Measurements from ENCODE around the gene DIRAS2. TPM values are rescaled to one million over a fixed set of nuclear protein-coding genes. Genes with fewer than 3 reads are reported as not detected.
"Not testable (repeated sequence)": the region's sequence is repeated elsewhere in the genome, so short reads cannot be mapped to it uniquely, and the experiment has no call there.

Gene DIRAS2
- total and polyA plus RNA-seq, 9 donors: 0.07 to 0.25 (median 0.16) TPM; not detected in 3

DNA sequence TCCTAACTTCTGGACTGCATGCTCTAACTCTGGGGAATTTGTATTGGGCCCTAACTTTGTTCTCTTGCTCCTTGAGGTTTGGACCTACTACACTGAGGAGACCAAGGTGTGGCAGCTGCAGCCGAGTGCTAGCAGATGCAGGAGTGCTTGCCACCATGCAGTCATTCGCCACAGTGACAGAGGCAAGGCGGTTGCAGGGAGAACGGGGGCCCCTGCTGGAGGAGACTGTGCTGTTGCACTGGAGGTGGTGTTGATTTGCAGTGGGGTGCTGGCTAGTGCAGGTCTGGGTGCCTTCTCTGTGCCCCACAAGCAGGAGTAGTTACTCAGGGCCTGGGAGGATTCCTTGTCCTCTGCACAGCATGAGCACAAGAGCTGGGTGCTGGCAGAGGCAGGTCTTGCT, 22.4 kb upstream of the DIRAS2 start:
- no peaks in the 10 kb centered on the region for H3K4me1 ChIP-seq (ENCODE audit: insufficient read depth)
- TF ChIP-seq POLR2A (IDR thresholded peaks at IDR 0.05): no peak
- no peak for TF ChIP-seq CTCF (IDR thresholded peaks at IDR 0.05)
- TF ChIP-seq EP300 (IDR thresholded peaks at IDR 0.05): no peak
- WGBS, 3 donors: 51 to 57% (median 55%) methylated on average over 4 of the region's 4 CpGs
- no peaks in the 10 kb centered on the region for H3K36me3 ChIP-seq
- H3K27me3 ChIP-seq: no peaks in the 10 kb centered on the region
- intact Hi-C loops (cut with DNase I): no loop called here
- no peaks in the 10 kb centered on the region for H3K9me3 ChIP-seq
- no peak overlapping the region for H3K4me3 ChIP-seq
- DNase-seq: no peak
- no peak overlapping the region for H3K27ac ChIP-seq

- no peak overlapping the region for H3K27ac ChIP-seq
- no peaks in the 10 kb centered on the region for H3K27me3 ChIP-seq
- no peaks in the 10 kb centered on the region for H3K9me3 ChIP-seq
- DNase-seq: no peak
- H3K36me3 ChIP-seq: no peaks in the 10 kb centered on the region
- WGBS, 3 donors: 44 to 70% (median 65%) methylated on average over 3 of the region's 3 CpGs
- H3K4me1 ChIP-seq (ENCODE audit: insufficient read depth): no peaks in the 10 kb centered on the region
- intact Hi-C loops (cut with DNase I): no loop called here
- H3K4me3 ChIP-seq: no peak overlapping the region
- TF ChIP-seq CTCF (IDR thresholded peaks at IDR 0.05): no peak
- no peak for TF ChIP-seq POLR2A (IDR thresholded peaks at IDR 0.05)
- TF ChIP-seq EP300 (IDR thresholded peaks at IDR 0.05): no peak
These were observed 17.2 kb upstream of the DIRAS2 start for GRCh38 chr9:90659650-90660364.

DNA sequence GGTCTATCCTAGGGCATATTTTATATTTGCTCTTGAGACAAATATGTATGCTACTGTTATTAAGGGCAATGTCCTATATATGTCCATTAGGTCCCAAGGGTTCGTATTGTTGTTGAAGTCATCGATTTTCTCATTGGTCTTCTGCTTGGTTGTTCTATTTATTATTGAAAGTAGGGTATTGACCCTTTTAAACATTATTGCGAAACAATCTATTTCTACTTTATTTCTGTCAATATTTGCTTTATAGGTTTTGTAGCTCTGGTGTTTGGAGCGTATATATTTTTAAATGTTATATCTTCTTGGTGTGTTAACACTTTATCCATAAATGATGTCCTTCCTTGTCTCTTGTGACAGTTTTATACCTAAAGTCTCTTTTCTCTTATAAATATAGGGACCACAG, 16.2 kb upstream of the DIRAS2 start:
- no peak for DNase-seq
- Histone ChIP-seq H3K36me3 (no peaks in the 10 kb centered on the region), H3K27ac (no peak overlapping the region), H3K4me1 (ENCODE audit: insufficient read depth) (no peaks in the 10 kb centered on the region), H3K27me3 (no peaks in the 10 kb centered on the region), H3K9me3 (no peaks in the 10 kb centered on the region), H3K4me3 (no peak overlapping the region)
- no peak for TF ChIP-seq CTCF (IDR thresholded peaks at IDR 0.05)
- TF ChIP-seq EP300 (IDR thresholded peaks at IDR 0.05): no peak
- TF ChIP-seq POLR2A (IDR thresholded peaks at IDR 0.05): no peak
- intact Hi-C loops (cut with DNase I): no loop called here
- 85 to 89% (median 88%) methylated on average over 4 of the region's 4 CpGs for WGBS, 3 donors

DNA sequence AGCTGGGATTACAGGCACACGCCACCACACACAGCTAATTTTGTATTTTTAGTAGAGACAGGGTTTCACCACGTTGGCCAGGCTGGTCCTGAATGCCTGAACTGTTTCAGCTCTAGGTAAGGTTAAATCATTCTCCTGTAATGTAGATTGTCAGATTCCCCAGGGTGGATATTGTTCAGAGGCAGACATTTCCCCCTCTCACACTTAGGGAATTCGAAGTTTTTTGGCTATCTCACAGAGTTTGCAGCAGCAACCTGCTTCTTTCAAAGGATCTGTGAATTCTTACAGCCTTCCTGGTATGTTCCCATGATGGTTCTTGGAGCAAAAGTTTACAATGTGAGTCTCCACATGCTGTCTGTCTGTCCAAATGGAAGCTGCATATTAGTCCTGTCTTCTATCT, 15.6 kb upstream of the DIRAS2 start:
- H3K27me3 ChIP-seq: no peaks in the 10 kb centered on the region
- H3K27ac ChIP-seq: no peak overlapping the region
- H3K4me3 ChIP-seq: no peak overlapping the region
- H3K4me1 ChIP-seq (ENCODE audit: insufficient read depth): no peaks in the 10 kb centered on the region
- intact Hi-C loops (cut with DNase I): no loop called here
- DNase-seq: no peak
- TF ChIP-seq POLR2A (IDR thresholded peaks at IDR 0.05) (no peak), CTCF (IDR thresholded peaks at IDR 0.05) (no peak), EP300 (IDR thresholded peaks at IDR 0.05) (no peak)
- H3K9me3 ChIP-seq: no peaks in the 10 kb centered on the region
- H3K36me3 ChIP-seq: no peaks in the 10 kb centered on the region
- WGBS, 3 donors: 50 to 54% (median 52%) methylated on average over 3 of the region's 3 CpGs

- H3K27me3 ChIP-seq; H3K4me1 ChIP-seq (ENCODE audit: insufficient read depth); H3K4me3 ChIP-seq; intact Hi-C loops (cut with DNase I); H3K36me3 ChIP-seq; H3K9me3 ChIP-seq; DNase-seq; H3K27ac ChIP-seq: not testable (repeated sequence)
- WGBS, 3 donors: 83 to 89% (median 89%) methylated on average over 6 of the region's 6 CpGs
These were observed 14.3 kb upstream of the DIRAS2 start for GRCh38 chr9:90656876-90657275.

Measured in ovary (tissue), 9 donors.